ENCODE data around the gene TRMT2A.

TRMT2A gene

DNA sequence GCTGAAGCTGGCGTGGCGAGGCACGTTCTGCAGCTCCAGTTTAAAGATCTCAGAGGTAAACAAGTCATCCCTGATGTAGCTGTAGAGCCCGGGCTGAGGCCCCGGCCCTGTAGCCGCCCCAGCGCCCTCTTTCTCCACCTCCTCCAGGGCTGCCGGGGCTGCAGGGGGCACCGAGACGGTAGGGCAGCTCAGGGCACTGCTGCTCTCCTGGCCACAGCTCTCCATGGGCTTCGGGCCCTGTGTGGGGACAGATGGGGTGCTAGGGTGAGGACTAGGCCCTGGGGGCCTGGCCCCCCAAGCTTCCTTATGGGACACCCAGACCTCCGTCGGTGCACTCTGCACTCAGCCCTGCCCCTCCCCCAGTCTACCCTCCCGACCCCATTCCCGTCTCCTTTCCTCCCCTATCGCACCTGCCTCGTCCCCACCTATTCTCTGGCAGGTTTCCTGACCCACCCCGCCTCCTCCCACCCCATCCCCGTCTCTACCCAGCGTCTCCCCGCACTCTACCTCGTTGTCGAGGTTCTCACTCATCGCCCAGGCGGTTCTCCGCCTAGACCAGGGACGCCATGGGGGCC lies 563 bp downstream of the TRMT2A start:
- no peak for DNase-seq (ENCODE audit: low spot score)

DNA sequence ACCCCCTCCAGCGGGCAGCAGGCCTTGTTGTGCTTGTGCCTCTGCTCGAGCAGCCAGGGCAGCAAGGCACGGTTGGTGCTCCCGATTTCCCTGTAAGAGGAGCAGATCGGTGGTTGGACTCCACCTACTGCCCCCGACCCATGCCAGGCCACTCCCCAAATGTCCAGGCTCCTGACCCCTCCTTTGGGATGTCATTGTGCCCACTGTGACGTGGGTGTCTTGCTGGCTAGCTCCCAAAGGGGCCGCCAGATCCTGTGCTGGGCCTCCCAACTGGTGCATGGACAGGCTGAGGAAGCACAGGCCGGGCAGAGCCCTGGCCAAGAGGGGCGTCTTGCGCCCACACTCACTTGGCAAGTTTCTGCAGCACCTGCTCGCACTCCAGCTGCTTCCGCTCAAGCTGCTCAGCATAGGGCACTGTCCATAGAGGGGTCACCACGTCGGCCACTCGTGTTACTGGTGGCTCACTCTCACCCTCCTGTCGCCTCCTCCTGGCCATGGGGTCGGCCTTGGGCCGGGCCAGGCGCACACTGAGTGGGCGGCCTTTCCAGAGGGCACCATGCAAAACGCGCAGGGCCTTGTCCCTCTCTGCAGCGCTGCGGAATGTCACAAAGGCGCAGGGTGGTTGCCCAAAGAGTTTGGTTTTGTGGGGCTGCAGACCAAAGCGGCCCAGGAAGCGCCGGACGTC lies 1.2 kb downstream of the TRMT2A start, which contains the start of gene RANBP1:
TSS of gene RANBP1 (plus strand) at position 414 of the 685 bp plus-strand sequence. CDS start at position 495, 81 bp downstream.
- no peak for DNase-seq (ENCODE audit: low spot score)

DNA sequence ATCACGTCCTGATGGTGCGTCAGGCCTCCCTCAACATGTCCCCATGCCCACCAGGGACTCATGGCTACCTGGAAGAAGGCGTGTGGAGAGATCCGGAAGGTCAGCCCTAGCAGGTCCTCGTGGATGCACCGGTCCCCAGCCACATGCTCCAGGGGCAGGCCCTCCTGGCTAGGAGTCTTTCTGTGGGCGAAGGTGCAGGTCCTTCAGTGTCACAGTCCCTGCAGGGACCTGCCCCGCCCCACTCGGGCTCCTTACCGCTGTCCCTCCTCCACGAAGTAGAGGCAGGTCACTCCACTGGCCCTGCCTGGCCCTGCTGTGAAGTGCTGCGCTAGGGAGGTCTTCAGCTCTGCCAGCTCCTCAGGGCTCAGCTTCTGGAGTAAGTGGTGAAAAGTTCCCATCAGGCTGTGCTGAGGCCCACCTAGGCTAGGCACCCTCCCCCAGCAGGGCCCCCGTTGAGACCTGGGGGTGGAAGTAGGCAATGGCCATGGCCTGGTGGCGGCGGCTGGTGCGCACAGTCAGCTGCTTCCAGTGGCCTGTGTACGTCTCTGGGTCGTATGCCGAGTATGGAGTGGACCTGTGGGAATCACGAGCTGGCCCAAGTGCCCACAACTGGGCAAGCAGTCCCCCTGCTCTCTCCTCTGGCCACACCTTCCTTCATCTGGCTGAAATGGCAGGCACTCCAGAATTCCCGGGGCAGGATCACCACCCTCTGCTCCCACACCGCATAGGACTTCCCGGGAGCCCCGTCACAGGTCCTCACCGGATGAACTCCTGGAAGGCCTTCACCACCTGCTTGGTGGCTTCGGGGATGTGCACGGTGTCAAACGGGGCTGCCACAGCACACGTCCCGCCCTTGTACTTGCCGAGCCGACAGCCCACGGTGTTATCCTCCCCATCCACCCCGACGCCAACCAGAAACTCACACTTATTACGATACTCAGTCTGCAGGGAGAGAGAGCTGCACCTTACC lies 2.2 kb downstream of the TRMT2A start:
- no peak for DNase-seq (ENCODE audit: low spot score)

DNA sequence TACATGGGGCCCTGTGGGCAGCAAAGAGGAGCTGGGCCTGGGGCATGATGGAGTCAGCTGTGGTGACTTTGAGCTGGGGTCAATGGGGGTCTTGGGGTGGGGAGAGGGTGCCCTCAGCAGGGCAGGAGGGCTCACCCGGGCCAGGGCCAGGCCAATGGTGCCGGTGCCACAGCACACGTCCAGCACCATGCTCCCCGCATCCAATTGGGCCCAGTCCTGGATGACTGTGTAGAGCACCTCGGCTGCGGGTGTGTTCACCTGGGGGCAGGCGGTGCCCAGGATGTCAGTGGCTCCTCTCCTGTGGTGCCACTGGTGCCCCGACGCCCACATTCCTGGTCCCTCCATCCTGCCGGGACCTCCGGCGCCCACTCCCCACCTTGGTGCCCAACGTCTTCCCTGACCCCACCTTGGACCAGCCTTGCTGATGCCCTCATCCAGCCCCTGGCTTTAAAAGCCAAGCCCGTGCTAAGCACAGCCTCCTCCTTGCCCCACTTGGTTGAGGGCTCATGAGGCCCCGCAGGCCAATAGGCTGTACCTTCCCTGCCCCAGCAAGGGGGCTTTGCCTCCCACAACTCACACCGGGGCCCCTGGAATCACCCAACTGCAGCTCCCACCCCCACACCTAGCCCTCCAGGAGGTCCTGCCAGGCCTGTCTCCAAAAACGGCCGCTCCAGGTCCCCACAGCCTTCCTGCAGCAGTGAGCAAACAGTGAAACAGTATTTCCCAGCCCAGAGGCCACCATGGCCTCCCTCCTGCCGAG lies 3.3 kb downstream of the TRMT2A start:
- DNase-seq (ENCODE audit: low spot score), result no peak

DNA sequence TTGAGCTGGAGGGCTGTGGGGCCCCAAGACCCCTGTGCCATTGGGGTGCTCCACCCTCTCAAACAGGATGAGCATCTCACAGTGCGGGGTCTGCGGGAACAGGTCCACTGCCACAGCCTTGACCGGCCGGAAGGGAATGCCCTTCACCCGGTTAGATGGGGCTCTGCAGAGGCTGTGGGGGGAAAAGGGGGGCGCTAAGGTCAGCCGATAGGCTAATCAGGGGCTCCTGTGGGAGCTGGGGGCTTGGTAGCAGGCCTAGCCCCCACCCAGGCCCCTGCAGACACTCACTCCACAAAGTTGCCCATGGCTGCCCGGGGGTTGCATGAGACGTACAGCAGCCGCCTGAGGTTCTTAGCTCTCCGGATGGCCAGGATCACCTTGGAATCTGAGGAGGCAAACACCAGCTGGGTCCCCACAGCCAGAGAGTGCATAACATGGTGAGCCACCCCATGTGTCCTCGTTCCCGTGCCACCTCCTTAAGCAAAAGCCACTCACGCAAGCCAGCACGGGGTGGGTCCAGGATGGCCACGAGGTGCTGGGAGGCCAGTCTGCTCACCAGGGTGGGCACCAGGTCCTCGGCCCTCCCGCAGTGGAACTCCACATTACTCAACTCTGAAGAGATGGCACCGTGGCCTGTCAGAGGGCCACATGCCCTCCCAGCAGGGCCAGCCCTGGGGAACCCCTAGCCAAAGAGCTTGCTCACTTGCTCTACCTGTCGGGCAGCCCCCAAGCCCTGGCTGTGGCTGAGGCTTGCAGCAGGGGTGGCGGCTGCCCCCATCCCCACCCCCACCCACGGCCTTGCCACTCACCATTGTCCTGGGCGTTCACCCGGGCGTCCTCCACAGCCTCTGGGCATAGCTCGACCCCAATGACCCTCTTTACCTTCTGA lies 4.2 kb downstream of the TRMT2A start:
- no peak for DNase-seq (ENCODE audit: low spot score)

DNA sequence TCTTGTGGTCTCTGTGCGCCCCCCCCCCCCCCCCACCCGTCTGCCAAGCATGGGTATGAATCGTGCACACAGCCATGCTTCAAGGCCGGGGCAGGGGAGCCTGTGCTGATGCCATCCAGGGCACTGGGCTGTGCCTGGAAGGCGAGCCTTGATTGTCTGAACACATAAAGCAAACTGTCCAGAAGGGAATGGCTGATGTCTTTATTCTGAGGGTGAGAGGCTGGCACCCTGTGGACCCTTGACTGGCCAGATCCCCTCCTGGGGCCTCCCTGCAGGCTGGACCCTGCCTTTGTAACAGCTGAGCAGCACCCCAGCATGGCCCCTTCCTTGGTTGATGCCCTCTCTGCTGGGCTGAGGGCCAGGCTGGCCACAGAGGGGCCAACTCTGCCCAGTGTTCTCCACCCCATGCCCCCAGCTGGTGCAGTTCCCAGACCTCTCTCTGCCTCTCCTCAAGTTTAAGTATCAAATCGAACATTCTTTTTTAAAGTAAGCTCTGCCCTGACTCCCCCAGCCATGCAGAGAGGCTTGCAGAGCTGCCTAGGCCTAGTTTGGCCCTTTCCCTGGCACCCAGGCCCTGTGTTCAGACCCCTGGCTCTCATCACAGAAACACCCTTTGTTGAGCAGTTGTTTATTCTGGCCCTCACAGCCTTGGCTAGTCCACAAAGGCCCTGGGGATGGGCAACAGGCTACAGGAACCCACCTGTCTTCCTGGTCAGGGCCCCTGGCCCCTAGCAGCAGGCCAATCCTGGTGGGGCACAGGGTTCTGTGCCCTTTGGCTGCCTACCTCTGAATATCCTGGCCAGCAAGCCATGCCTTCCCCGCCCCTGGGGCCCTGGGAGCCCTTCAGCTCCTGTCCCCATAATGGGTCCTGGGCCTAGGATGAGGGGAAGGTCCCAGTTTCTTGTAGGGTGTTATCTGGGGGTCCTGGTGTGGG lies 5.1 kb downstream of the TRMT2A start:
- no peak for DNase-seq (ENCODE audit: low spot score)

DNA sequence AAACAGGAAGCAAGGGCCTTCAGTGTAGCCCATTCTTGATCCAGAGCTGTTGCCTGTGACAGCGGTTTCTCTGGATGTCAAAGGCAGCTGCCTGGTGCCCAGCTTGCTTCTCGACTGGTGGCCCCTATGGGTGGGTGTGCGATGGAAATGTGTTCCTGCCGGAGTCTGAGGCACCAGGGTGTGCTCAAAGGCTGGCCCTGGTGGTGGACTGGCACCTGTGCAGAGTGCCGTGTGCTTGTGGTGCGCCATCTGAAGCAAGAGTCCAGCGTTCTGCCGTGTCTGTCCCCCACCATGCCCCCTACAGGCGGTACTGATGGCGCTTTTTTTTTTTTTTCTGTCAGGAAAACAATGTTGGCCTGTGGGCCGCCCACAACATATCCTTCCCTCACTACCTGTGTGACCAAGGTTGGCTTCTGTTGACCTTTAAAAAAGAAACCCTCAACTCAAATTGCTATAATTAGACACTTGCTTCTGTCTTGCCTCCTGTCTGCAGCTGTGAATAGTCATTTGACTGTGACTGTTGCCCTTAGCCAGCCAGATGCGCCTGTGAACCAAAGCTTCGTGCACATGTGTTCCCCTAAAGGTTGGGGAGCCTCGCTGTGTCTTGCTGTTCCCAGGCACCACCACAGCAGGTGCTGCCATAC lies 5.9 kb downstream of the TRMT2A start:
- DNase-seq (ENCODE audit: low spot score), result peak; percentile 31

DNA sequence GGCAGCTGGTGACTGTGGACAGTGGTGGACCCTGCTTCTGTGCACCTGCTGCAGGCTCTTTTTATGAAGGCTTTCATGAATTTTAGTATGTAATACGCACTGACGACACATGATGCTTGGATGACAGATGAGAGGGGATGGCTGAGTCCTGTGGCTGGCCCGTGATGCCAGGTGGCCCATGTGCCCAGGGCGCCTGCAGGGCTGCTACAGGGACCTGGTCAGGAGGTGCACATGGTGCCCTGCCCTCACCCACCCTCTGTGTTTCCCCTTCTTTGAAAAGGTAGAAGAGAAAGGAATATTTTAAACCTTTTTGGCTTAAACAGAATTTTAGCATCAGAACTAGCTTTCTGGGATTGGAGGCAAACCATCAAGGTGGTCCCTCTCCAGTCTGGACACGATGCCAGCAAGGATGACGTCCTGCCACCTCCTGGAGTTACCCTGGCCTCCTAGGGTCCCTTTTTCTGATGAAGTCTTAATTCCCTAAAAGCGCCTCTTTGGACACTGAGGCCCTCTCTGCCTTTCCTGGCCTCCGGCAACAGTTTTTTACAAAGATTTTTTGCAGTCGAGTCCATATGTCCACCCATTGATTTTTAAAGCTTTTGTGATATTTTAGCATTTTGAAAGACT lies 6.6 kb downstream of the TRMT2A start:
- no peak for DNase-seq (ENCODE audit: low spot score)

DNA sequence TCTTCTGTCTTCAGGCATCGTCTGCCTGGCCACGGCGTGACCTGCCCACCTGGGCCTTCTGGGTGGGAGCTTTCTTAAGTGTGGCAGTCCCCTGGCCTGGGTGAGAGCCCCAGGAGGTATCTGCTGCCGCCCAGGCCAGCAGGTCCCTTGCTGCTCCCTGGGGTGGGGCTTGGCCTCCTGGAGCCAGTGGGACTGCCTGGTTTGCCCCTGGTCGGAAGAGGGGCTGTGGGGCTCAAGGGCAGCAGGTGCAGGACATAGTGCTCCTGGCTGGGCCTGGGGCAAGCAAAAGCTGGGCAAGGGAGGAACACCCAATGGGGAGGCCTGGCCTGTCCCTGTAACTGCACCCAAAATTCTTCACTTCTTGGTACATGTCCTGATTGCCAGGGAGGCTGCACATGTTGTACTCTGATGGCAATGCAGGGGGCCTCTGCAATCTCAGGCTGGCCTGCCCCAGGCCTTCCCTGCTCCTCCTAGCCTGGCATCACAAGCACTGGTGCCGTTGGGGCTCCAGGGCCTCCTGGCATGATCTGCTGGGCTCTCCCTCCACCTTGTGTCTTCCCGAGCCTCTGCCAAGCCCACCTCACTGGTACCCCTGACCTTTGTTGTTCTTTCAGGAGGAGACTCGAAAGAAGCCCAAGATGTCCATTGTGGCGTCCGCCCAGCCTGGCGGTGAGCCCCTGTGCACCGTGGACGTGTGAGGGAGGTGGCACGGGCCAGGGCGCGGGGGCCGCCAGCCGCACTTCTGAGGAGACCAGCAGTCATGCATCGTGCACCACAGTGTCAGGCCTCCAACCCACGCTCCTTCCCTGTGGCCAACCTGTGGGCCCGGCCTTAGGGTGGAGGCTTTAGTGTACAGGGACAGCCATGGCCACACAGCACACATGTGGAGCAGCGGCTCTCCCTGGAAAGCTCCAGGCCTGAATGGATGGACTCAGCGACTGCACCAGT lies 7.3 kb downstream of the TRMT2A start:
- DNase-seq (ENCODE audit: low spot score), result no peak

DNA sequence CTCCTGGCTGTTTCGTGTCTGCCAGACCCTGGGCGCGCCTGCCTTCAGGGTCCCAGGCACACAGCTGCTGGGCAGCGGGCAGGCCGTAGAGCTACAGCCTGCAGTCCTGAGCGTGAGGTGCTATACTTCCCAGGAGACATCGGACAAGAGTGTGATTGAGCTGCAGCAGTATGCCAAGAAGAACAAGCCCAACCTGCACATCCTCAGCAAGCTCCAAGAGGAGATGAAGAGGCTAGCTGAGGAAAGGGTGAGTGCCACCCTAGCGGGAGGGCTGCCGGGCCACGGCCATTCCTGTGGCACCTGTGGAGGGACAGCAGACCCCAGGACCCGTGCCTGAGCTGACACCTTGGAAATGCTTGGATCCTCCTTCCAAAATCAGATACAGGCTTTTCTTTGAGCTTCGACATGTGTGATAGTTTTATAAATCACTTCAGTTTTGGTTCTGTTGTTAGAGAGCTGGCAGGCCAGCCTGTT lies 8.2 kb downstream of the TRMT2A start:
- no peak for DNase-seq (ENCODE audit: low spot score)

DNA sequence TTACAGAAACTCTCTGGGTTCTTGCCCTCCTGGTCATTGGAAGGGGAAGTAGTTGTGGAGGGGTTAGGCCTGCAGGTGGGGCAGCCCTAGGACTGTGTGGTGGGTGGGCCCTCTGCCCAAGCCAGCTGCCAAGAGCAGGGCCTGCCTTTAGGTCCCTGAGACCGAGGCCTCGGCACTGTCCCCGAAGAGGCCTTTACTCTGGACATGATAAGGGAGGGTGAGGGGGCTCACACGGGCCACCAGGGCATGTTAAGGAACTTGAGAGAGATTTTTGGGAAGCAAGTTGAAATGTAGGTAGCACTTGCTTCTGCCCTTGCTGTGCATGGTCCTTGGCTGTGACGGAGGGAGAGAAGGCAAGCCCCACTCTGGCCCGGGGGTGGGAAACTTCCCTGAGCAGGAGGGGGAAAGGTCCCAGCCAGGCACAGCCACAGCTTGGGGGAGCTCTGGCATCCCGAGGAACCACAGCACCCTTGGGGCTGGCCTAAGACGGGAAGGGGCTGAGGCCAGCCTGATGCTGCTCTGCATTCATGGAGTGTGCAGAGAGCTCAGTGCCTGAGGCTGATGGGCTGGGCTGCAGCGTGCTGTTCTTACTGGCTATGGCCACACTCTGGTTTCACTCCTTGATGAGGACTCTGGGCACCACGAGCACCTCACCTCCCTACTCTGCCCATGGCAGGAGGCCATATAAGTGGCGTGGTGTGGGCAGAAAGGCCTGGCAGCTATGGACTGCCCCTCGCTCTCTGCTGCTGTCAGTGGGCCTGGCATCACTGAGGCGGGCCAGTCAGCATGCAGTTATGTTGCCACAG lies 8.9 kb downstream of the TRMT2A start:
- DNase-seq (ENCODE audit: low spot score), result no peak

DNA sequence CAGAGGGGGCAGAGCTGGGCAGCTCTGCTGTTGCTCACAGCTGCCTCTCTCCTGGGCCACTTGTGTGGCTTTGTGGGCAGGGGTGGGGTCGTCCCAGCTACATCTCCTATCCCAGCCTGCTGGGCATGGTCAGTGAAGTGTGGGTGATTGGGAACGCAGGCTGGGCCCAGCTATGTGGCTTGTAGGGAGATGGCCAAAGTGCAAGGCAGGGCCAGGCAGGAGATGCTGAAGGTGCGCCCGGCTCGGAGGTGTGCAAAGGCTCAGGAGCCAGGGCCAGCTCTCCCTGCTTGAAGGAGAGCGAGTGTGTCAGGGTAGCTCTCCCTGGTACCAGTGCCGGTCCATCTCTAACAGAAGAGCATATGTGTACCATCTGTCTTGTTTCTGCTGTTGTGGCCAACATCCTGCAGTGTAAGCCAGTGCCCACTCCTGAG lies 9.5 kb downstream of the TRMT2A start:
- DNase-seq (ENCODE audit: low spot score), result no peak

DNA sequence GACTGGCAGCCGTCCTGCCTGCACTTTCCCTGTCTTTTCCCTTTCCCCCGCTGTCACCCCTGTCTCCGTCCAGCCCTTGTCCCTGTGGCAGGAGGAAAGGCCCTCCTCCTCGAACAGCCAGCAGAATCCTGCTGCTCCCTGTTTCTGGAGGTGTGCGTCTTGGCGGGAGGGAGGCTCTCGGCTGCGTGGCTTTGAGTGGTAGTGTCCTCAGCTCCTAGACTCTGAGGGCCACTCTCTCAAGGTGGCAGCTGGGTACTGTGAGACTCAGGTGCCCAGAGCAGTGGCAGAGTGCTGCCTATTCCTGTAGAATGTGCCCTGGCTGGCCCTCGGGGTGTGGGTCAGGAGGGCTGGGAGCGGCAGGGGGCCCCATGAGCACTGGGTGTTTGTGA lies 10.2 kb downstream of the TRMT2A start:
- no peak for DNase-seq (ENCODE audit: low spot score)

DNA sequence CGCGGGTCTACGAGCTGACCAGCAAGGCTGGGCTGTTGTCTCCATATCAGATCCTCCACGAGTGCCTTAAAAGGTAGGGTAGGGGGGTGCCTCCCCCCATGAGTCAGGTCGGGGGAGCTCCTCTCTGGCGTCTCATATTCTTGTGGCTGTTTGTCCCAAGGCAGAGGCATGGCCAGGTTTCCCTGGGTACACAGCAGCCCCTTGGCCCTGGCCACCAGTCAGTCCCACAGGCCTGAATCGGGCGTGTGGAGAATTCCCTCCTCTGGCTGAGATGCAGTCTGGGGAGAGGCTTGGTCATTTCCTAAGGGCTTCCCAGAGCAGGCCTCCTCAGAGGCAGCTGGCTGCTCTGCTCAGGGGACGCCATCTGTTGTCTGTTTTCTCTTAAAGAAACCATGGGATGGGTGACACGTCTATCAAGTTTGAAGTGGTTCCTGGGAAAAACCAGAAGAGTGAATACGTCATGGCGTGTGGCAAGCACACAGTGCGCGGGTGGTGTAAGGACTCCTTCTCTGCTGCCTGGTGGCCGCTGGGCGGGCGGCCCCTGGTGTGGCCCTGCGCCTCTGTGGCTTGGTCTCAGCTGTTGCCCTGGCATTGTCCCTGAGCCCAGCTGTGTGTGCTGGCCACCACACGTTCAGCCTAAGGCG lies 10.7 kb downstream of the TRMT2A start:
- DNase-seq (ENCODE audit: low spot score), result no peak

DNA sequence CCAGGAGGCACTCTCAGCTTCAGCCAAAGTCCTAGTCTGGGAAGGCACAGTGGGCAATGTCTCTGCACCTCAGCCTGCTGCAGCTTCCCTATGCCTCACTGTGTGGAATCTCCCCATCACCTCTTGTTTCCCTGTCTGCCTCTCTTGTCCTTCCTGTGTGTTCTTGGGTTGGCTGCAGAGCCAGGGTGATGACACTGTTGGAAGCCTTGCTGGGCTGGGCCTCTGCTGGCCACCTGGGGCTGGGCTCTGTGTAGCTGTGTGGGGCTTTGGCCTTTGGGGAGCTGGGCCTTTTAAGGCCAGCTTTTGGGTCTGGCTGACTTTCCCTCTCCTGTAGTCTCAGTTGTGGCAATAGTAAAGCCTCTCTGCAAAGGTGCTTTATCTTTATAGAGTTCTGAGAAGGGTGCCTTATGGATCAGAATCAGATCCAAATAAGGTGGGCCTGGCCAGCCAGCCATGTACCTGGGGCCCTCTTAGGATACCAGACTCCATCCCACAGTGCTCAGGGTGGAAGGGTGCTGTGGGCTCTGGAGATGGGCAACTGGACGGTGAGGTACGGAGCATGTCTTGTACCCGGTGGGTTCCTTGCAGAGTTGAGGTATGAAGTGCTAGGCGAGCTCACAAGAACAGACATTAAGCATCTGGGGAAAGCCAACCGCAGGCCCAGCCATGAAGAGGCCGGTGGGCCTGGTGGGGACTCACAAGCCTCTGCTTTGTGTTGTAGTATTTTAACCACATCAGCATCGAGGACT lies 11.4 kb downstream of the TRMT2A start:
- no peak for DNase-seq (ENCODE audit: low spot score)
